IPS-15b (cell line): ENCODE measurements around the gene DMXL2.
"Not testable (repeated sequence)": the region's sequence is repeated elsewhere in the genome, so short reads cannot be mapped to it uniquely, and the experiment has no call there.

Experiments
- H3K27me3 ChIP-seq: one replicate; pipeline ENCODE4 v1.6.1; 2013; ENCODE audit warnings: low read length; ENCODE audit not compliant: control insufficient read depth, insufficient read depth
- H3K36me3 ChIP-seq: one replicate; pipeline ENCODE4 v1.6.1; 2013; ENCODE audit warnings: low read length; ENCODE audit not compliant: control insufficient read depth, insufficient read depth
- H3K4me1 ChIP-seq: one replicate; pipeline ENCODE4 v1.6.1; 2013; ENCODE audit warnings: mild to moderate bottlenecking, low read length; ENCODE audit not compliant: control insufficient read depth, insufficient read depth
- H3K4me3 ChIP-seq: one replicate; pipeline ENCODE4 v1.5.1; 2013; ENCODE audit warnings: low read depth, low read length
- H3K9ac ChIP-seq: one replicate; pipeline ENCODE4 v1.6.1; 2013; ENCODE audit warnings: low read depth, mild to moderate bottlenecking, low read length
- H3K9me3 ChIP-seq: one replicate; pipeline ENCODE4 v1.6.1; 2013; ENCODE audit warnings: mild to moderate bottlenecking, low read length; ENCODE audit not compliant: control insufficient read depth, insufficient read depth

Gene DMXL2

DNA sequence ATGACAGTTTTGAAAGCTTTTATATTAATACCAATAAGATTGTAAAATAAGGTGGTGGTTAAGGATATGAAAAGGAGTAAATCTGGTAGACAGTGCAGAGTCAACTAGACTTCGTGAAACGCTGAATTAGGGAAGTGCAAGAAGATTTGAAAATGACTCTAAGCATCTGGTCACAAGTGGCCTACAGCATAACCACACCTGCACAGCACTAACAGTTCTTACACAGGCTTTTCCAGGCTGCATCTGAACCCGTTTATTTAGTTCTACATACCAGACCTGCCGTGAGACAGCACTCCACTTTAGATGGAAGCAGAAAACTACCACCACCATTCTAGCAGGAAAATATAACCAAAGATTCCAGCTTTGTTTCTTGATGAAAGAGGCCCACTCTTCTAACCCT, 1.9 kb downstream of the DMXL2 start:
- H3K4me3 ChIP-seq, result no peak overlapping the region
- peaks cover 9% of the 10 kb centered on the region for H3K4me1 ChIP-seq
- H3K9me3 ChIP-seq, result no peaks in the 10 kb centered on the region
- no peaks in the 10 kb centered on the region for H3K36me3 ChIP-seq
- no peak overlapping the region for H3K9ac ChIP-seq
- H3K27me3 ChIP-seq, result peaks cover 24% of the 10 kb centered on the region

DNA sequence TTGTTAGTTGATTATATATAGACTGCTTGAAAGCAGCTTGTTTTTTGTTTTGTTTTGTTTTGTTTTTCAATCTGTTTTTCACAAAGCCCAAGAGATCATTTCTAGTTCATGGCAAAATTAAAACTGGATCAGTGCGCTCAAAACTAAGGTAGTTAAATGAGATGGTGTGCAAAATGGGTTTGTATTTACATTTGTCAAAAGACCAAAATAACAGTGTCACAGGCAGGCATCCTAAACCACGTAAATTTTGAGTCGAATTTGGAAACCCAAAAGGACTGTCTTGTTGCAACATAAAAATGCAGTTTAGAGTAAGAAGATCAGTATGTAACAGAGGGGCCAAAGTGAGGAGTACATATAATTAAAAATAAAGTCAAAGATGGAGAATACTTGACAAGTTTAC, 2.4 kb downstream of the DMXL2 start:
- Histone ChIP-seq H3K9ac (no peak overlapping the region), H3K4me3 (no peak overlapping the region), H3K9me3 (no peaks in the 10 kb centered on the region), H3K27me3 (peaks cover 24% of the 10 kb centered on the region), H3K36me3 (no peaks in the 10 kb centered on the region), H3K4me1 (peaks cover 9% of the 10 kb centered on the region)

DNA sequence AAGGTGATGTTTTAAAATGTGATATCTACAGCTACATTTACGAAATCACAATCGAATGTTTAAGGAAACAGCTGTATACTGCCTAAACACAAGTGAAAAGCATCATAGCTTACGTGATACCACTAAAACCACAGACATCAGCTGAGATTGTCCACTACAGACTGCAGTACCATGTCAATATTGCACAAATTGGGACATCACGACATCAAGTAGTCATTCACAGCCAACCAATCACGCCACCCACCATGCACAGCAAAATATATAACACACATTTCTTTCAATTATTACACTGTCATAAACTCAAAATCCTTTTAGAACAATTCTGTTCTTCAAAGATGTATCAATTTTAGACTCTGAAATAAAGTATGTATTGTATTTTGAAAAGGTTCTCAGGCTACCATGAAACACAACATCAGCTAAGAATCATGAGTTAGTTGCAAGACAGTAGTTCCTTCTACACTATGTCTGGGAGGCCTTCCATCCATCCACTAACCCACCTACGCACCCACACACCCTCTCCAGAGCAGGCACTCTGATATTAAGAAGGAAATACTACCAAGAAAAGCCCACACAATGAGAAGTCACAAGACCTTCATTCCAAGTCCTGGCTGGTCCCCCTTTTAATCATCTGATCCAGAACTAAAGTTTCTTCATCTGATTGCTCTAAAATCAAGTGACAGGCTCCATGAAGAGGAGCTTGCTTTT, 3.1 kb downstream of the DMXL2 start:
- no peak overlapping the region for H3K4me3 ChIP-seq
- H3K36me3 ChIP-seq, result no peaks in the 10 kb centered on the region
- H3K4me1 ChIP-seq, result peaks cover 7% of the 10 kb centered on the region
- H3K27me3 ChIP-seq, result peaks cover 23% of the 10 kb centered on the region
- no peaks in the 10 kb centered on the region for H3K9me3 ChIP-seq
- no peak overlapping the region for H3K9ac ChIP-seq

DNA sequence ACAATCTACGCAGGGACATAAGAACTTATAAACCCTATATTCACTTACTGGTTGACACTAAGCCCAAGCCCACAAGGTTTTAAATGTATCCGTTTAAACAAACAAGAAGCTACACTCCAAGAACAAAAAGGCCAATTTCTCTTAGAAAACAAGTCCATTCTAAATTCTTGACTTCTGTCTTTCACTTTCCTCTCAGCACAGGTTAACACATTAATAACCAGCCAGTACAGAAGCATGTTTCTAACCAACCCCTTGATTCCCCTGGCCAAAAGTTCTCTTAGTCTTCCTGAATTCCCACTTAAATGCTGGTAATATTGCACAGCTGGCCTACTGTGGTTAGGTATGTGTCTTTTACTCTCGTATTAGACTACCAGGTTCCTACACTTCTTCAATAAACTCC, 4.7 kb downstream of the DMXL2 start:
- Histone ChIP-seq H3K4me3 (no peak overlapping the region), H3K36me3 (no peaks in the 10 kb centered on the region), H3K9ac (no peak overlapping the region), H3K9me3 (no peaks in the 10 kb centered on the region), H3K4me1 (no peaks in the 10 kb centered on the region), H3K27me3 (peaks cover 12% of the 10 kb centered on the region)

DNA sequence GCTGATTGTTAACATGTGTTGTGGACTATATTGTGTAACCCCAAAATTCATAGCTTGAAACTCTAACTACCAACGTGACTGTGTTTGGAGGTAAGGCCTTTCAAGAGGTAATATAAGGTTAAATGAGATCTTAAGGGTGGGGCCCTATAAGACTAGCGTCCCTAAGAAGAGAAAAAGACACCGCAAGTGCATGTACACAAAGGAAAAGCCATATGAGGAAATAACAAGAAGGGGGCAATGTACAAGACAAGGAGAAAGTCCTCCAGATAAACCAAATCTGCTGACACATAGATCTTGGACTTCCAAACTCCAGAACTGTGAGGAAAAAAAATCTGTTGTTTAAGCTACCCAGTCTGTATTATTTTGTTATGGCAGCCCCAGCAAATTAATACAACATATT, 8.6 kb downstream of the DMXL2 start:
- Histone ChIP-seq H3K4me3 (no peak overlapping the region), H3K27me3 (no peaks in the 10 kb centered on the region), H3K36me3 (no peaks in the 10 kb centered on the region), H3K4me1 (no peaks in the 10 kb centered on the region), H3K9ac (no peak overlapping the region), H3K9me3 (no peaks in the 10 kb centered on the region)

DNA sequence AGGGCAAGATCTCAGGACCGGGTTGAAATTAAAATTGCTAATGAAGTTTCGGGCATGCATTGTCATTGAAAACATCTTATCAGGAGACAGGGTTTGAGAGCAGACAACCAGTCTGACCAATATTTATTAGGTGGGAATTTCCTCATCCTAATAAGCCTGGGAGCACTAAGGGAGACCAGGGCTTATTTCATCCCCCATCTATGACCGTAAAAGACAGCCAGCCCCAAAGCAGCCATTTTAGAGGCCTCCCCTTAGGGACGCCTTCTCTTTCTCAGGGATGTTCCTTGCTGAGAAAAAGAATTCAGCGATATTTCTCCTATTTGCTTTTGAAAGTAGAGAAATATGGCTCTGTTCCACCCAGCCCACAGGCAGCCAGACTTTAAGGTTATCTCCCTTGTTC, 9.9 kb downstream of the DMXL2 start:
- H3K4me1 ChIP-seq, H3K9ac ChIP-seq, H3K27me3 ChIP-seq, H3K9me3 ChIP-seq, H3K36me3 ChIP-seq, H3K4me3 ChIP-seq: not testable (repeated sequence)

DNA sequence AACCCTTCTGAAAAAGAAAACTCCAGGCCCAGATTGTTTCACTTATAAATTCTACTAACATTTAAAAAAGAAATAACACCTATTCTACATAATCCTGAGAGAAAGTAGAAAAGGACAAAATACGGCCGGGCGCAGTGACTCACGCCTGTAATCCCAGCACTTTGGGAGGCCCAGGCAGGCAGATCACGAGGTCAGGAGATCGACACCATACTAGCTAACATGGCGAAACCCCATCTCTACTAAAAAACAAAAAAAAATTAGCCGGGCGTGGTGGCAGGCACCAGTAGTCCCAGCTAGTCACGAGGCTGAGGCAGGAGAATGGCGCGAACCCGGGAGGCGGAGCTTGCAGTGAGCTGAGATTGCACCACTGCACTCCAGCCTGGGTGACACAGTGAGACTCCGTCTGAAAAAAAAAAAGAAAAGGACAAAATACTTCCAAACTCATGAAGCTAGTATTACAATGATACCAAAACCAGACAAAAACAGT, 19.1 kb downstream of the DMXL2 start:
- not testable (repeated sequence) for H3K4me1 ChIP-seq, H3K9me3 ChIP-seq, H3K27me3 ChIP-seq, H3K36me3 ChIP-seq, H3K4me3 ChIP-seq, H3K9ac ChIP-seq

DNA sequence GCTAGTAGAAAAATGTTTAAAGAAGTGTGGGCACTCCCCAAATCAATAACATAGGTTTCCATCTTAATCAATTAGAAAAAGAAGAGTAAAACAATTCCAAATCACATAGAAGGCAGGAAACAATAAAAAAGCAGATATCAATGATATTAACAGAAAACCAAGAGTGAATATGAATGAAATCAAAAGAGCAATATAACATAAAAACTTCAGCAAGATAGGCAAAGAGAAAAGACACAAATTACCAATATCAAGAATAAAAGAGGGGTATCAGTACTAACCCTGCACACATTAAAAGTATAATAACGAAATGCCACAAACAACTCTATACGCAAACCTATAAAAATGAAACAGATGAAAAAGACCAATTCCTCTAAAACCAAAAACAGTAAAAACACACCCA, 19.6 kb downstream of the DMXL2 start:
- H3K27me3 ChIP-seq, result no peaks in the 10 kb centered on the region
- H3K4me1 ChIP-seq, result no peaks in the 10 kb centered on the region
- H3K36me3 ChIP-seq, result no peaks in the 10 kb centered on the region
- H3K4me3 ChIP-seq, result no peak overlapping the region
- H3K9me3 ChIP-seq, result no peaks in the 10 kb centered on the region
- H3K9ac ChIP-seq, result no peak overlapping the region

DNA sequence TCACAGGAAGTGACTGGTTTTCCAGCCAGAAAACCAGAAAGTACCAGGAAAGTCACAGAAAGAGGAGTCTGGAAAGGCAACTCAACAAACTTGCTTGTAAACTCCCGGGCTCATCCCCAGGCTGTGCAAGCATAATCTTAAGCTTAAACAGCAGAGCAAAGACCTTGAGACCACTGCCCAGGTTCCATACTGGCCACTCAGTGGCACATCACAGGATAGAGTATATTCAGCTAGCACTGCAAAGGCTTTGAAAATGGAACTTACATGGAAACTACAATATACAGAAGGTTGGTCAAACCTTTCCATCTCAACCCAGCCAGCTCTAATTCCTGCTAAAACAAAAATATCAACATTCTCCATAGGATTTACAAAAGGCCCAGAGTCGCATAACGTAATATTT, 20.1 kb downstream of the DMXL2 start:
- no peaks in the 10 kb centered on the region for H3K9me3 ChIP-seq
- H3K4me1 ChIP-seq, result no peaks in the 10 kb centered on the region
- peak overlapping the region; percentile 23 for H3K4me3 ChIP-seq
- H3K9ac ChIP-seq, result no peak overlapping the region
- H3K36me3 ChIP-seq, result no peaks in the 10 kb centered on the region
- no peaks in the 10 kb centered on the region for H3K27me3 ChIP-seq

DNA sequence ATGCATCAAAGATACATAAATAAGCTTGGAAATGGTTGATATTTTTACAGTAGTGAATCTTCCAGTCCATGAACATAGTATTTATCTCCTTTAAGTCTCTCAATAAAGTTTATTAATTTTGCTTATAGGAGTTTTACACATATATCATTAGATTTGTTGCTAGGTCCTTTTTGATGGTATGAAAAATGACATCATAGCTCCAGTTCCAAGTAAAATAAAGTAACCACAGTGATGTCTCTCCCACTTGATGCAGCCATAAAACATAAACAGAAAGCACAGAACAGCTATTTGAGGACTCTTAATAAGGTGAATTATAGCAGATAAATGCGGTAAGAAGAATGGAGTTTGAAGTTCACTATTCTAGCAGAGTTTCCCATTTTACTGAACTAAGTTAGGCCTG, 20.8 kb downstream of the DMXL2 start:
- Histone ChIP-seq H3K9ac (no peak overlapping the region), H3K4me3 (no peak overlapping the region)

DNA sequence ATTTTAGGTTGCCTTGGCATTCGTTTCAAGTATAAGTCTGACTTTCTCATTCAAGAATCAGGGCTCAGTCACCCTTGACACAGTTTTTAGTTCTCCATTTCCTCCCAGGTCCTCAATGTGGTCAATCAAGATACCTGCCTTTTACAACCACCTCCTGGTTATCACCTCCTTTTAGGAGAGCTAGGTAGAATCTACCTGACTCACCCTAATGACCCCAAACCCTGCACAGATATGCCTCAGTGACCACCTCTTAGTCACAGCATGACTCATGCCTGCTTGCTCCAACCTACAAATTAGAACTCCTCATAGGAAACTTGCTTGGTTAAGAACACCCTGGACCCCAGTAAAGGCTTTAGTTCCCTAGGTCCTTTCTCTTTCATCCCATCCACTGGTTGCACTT, 22.5 kb downstream of the DMXL2 start:
- Histone ChIP-seq H3K4me1 (no peaks in the 10 kb centered on the region), H3K36me3 (no peaks in the 10 kb centered on the region), H3K4me3 (no peak overlapping the region), H3K9ac (no peak overlapping the region), H3K9me3 (no peaks in the 10 kb centered on the region), H3K27me3 (no peaks in the 10 kb centered on the region)

More for the DNA sequence above, 20.8 kb downstream of the DMXL2 start:
- Histone ChIP-seq H3K27me3 (no peaks in the 10 kb centered on the region), H3K9me3 (no peaks in the 10 kb centered on the region), H3K36me3 (no peaks in the 10 kb centered on the region), H3K4me1 (no peaks in the 10 kb centered on the region)

DNA sequence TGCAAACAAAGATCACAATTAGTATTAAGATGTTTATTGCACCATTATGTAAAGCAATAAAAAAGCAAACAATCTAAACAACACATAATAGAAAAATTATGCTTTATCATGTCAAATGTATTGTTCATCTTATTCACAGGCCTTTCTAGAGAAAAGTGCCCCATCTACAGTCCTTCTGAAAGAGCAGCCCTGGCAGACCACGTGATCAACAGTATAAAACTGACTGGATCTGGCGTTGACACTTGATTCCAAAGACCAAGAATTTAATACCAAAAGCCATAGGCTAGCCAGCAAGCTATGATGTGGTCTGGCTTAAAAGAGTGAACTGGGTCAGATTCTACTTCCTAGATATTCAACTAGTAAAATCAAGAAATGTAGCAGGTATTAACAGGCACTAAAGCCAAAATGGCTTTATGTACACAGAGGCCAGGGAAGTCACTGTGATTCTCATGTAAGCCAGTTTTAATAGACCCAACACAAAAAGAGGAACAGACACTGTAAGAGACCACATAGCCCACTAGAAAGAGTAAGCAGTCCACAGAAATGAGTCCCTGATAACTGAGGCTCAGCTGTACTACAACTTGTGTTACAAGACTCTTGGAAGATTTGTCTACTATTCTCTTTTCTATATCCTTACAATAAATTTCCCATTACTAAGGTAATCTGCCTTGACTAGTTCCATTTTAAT, 32.5 kb downstream of the DMXL2 start:
- Histone ChIP-seq H3K4me1 (no peaks in the 10 kb centered on the region), H3K27me3 (no peaks in the 10 kb centered on the region), H3K9ac (no peak overlapping the region), H3K9me3 (peaks cover 8% of the 10 kb centered on the region), H3K4me3 (no peak overlapping the region), H3K36me3 (no peaks in the 10 kb centered on the region)
